Right cardiac atrium (tissue), 5 donors: ENCODE measurements around the gene LAMB1. TPM values are rescaled to one million over a fixed set of nuclear protein-coding genes. Genes with fewer than 3 reads are reported as not detected.
A peak's percentile ranks its signal among the peaks of the same experiment; 100 is the strongest.

Source experiments
- ATAC-seq, 2 donors: fragments of 200-7000 bp; cut with Tn5 transposase; one replicate each; pipeline versions ENCODE4 v1.8.0 to v1.9.1; 2020; ENCODE audit warnings: moderate library complexity in 2 of 2, mild to moderate bottlenecking in 1 of 2
- DNase-seq, 3 donors: peaks; one replicate each; pipeline ENCODE4 v3.0.0-alpha.2; 2020
- H3K27ac ChIP-seq: one replicate; pipeline ENCODE4 v1.5.1; 2013; ENCODE audit warnings: mild to moderate bottlenecking, low read length, control low read depth, moderate library complexity
- H3K27me3 ChIP-seq: one replicate; pipeline ENCODE4 v1.6.1; 2013; ENCODE audit not compliant: control insufficient read depth, insufficient read depth
- H3K4me1 ChIP-seq: one replicate; pipeline ENCODE4 v1.6.1; 2013; ENCODE audit warnings: low read length; ENCODE audit not compliant: control insufficient read depth, insufficient read depth
- H3K4me3 ChIP-seq: one replicate; pipeline ENCODE4 v1.5.1; 2013; ENCODE audit warnings: low read length, control low read depth
- H3K9me3 ChIP-seq: one replicate; pipeline ENCODE4 v1.6.1; 2013; ENCODE audit warnings: low read length; ENCODE audit not compliant: control insufficient read depth
- WGBS: extraction: QIAGEN DNeasy Blood & Tissue Kit; methylation state at CpG from one replicate; pipeline ENCODE4 v1.1.7; 2013; 5-methylcytosine and 5-hydroxymethylcytosine counted together
- intact Hi-C, 4 donors: fragments of 100-400 bp; cut with DNase I; formaldehyde crosslinking; loops; one replicate each; pipeline versions ENCODE4 v1.11.0 to v1.14.0; 2022 to 2023
- polyA plus RNA-seq: library from polyadenylated mRNA; stranded (reverse); fragments of 200-250 nt; gene quantifications from one replicate; pipeline ENCODE4 v1.2.3, GENCODE V29; 2013
- total RNA-seq, 4 donors: library from RNA; stranded (reverse); fragmentation: NEBNext Ultra II Directional; extraction: Animal tissue kit (Norgen Biotek cat#: 25700); gene quantifications; one replicate each; pipeline ENCODE4 v1.2.1, GENCODE V29; 2021
- donor health status: healthy with polysubstance abuse.
- donor health status: DM: no; HTN: yes; CAD: no.
- donor health status: DM: no; HTN: no; CAD: no.
- donor health status: DM: no; HTN: yes; CAD: no; lungs with severe emphysema.
- donor health status: DM: yes; HTN: yes; CAD: no.

Gene LAMB1
- total and polyA plus RNA-seq, 5 donors, result 42.1 to 110 (median 49.9) TPM

DNA sequence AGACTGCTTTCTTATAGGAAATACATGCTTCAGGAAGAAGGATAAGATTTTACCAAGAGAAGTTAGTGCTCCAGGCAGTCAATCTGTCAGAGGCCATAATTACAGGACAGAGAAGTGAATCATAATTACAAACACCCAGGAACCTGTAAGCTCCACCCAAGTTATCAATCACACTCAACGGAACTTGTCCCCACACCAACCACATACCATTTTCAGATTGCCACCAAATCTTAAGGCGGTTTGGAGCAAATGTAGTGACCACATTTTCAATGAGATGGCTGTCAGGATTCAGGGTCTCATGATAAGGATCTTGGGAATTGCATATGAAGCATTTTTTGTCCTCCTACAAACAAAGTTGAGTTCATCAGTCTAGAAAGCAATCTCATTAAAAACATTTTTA, 4.8 kb downstream of the LAMB1 start:
- H3K4me3 ChIP-seq, result no peak overlapping the region
- intact Hi-C loops, result no loop called here

DNA sequence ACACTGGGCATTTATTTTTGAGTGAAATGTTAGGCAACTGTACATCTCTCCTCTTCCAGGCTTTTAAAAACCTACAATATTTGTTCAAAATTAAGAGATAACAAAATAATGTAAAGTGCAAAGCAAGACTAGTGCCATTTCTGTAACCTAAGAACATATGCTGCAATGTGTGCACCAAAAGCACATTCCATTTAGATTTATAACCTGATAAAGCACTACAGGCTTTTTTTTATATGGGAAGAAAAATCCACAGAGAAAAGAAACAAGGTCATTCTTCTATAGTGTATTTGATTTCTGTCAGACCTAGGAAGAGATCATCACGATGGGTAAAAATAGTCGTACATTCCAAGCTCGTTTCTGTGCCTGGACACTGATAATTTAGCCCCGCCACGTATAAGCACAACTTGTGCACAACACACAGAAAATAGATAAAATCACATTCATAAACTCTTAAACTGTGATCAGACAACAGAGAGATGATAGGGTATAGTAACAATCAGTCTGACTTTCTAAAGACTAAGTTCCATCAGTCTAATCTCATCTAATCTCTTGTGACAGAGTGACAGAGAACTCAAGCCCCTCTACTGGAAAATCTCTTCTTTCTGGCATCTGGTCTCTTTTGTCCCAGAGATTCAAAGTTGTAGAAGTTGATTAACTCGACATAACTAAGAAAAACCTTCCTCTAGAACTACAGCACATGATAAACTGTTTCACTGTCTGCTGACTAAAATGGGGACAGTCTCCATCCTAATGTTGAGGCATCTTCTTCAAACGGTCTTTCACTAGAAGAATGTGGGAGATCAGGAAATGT, 6.7 kb downstream of the LAMB1 start:
- no peak for DNase-seq
- no peak for ATAC-seq
- no peaks in the 10 kb centered on the region for H3K9me3 ChIP-seq
- H3K4me3 ChIP-seq, result no peak overlapping the region
- intact Hi-C loops, result no loop called here
- 41% methylated on average over 7 of the region's 7 CpGs for WGBS
- peaks cover 6% of the 10 kb centered on the region for H3K4me1 ChIP-seq
- H3K27me3 ChIP-seq, result no peaks in the 10 kb centered on the region
- H3K27ac ChIP-seq, result no peak overlapping the region

More for the DNA sequence above, 4.8 kb downstream of the LAMB1 start:
- Histone ChIP-seq H3K27me3 (no peaks in the 10 kb centered on the region), H3K27ac (no peak overlapping the region), H3K4me1 (peaks cover 6% of the 10 kb centered on the region), H3K9me3 (no peaks in the 10 kb centered on the region)
- DNase-seq, result no peak
- WGBS, result 82% methylated on average over 2 of the region's 2 CpGs
- ATAC-seq, result no peak

DNA sequence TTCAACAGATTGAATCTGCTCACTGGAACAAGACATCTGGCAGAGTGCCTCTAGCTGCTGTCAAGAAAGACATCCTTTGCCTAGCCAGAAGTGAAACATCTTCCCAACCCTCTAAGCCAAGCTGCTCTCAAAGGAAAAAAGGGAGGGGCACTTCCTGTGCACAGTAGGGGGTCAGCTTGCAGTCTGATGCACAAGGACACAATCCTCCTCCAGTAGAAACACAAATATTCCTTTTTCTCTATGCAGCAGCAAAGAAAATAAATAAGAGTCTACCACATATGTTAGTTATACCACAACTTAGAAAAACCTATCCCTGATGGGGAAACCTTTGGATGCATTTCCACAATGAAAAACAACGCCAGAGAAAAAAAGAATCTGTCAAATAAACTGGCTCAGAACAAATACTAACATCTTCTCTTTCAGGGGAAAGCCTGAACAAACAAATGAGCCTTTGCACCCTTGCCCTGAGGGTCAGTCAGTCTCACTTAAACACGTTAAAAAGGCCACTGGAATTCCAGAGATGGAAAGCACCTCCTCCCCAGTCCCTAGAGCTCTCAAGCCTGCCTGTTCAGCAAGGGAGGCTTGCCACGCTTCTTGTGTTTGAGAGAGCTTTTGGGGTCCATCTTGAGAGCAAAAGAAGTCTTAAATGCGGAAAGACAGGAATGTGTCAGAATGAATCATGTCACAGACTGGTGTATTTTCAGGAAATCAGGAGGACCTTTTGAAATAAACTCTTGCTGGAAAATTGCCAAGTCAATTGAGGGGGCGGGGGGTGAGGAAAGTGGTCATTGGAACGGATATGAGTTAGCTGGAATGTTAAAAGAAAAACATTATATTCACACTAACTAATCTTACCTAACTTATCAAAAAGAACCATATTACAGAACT, 7.5 kb downstream of the LAMB1 start:
- Histone ChIP-seq H3K27me3 (no peaks in the 10 kb centered on the region), H3K4me1 (peaks cover 4% of the 10 kb centered on the region), H3K27ac (peak overlapping the region; percentile 75), H3K4me3 (no peak overlapping the region), H3K9me3 (no peaks in the 10 kb centered on the region)
- DNase-seq (peak in 1 of 3 donors; percentile 37), ATAC-seq (peak; percentile 61 to 71)
- 31% methylated on average over 6 of the region's 6 CpGs for WGBS
- intact Hi-C loops, result no loop called here

DNA sequence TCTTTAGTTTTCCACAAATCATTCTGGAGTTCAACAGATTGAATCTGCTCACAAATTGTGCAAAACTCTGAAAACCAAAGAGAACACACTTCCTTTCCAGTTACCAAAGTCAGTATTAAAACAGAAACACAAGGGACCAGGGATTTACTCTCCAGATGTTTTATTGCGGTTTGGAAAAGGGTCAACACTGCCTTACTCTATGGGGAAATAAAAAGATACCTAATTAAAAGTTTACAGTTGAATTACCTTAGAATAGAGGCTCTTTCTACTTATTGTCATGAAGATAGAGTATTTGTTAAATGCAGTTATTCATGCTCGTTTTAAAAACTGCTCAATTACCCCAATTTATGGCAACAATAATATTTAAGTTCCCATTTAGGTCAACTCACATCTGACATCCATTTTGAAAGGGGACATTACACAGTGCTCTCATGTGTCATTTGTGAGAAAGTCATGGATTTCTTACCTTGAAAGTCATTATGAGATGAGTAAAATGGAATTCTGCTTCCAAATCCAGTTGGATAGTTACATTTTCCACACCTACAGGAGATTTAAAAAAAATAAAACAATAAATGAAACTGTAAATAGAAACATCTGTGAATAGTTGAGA, 8.4 kb downstream of the LAMB1 start:
- Histone ChIP-seq H3K27me3 (no peaks in the 10 kb centered on the region), H3K4me1 (peaks cover 3% of the 10 kb centered on the region), H3K4me3 (no peak overlapping the region), H3K9me3 (no peaks in the 10 kb centered on the region), H3K27ac (no peak overlapping the region)
- DNase-seq (no peak), ATAC-seq (no peak)
- intact Hi-C loops, result no loop called here
- 59% methylated on average over 2 of the region's 2 CpGs for WGBS

DNA sequence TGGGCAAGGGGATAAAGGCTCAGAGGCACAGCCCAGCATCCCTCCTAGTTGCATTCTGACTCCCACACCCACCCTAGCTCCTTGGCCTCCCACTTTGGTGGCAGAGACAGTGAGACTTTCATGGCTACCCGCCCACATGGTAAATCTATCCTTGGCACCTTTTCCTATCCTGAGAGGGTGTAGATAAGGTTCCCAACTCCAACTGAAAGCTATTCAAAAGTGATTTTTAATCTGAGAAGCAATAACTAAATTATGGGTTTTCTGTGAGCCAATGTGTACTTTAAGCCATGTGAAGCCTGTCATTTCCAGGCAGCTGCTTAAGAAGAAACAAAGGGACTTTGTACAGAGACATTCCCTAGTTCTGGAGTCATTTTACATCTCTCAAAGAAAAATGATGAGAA, 9.1 kb downstream of the LAMB1 start:
- Histone ChIP-seq H3K4me1 (peaks cover 3% of the 10 kb centered on the region), H3K4me3 (no peak overlapping the region), H3K9me3 (no peaks in the 10 kb centered on the region), H3K27ac (peak overlapping the region; percentile 80), H3K27me3 (no peaks in the 10 kb centered on the region)
- 58% methylated on average over 1 of the region's 1 CpG for WGBS
- DNase-seq (peak in 1 of 3 donors; percentile 63), ATAC-seq (peak; percentile 26 to 62)
- intact Hi-C loops, result no loop called here

DNA sequence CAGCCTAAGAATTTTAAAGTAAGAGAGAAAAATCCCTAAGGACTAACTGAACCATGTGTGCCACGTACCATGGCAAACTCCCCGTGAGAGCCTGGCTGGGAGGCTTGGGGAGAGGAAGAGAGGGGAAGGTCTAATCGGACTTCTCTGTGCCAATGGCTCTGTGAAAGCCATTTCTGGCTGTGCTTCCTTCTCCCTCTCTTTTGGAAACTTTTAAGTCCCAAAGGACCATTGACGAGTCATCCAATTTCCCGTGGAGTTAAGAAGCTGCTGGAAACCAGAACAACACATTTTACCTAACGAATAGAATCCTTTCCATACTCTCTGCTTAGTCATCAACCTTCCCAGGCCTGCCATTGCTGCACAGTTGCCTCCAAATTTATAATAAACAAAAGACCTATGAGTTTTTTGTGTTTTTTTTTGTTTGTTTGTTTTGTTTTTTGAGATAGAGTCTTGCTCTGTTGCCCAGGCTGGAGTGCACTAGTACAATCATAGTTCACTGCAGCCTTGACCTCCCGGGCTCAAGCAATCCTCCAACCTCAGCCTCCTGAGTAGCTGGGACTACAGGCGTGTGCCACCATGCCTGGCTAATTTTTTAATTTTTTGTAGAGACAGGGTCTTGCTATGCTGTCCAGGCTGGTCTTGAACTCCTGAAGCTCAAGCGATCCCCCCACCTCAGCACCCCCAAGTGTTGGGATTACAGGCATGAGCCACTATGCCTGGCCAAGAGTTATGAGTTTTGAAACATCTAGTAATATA, 13.2 kb downstream of the LAMB1 start:
- Histone ChIP-seq H3K27ac (peak overlapping the region; percentile 47), H3K4me1 (no peaks in the 10 kb centered on the region), H3K27me3 (no peaks in the 10 kb centered on the region), H3K4me3 (no peak overlapping the region), H3K9me3 (no peaks in the 10 kb centered on the region)
- peak; percentile 84 to 87 for ATAC-seq
- peak; percentile 66 to 79 (median 75) for DNase-seq
- 63% methylated on average over 9 of the region's 9 CpGs for WGBS
- intact Hi-C loops, result no loop called here

DNA sequence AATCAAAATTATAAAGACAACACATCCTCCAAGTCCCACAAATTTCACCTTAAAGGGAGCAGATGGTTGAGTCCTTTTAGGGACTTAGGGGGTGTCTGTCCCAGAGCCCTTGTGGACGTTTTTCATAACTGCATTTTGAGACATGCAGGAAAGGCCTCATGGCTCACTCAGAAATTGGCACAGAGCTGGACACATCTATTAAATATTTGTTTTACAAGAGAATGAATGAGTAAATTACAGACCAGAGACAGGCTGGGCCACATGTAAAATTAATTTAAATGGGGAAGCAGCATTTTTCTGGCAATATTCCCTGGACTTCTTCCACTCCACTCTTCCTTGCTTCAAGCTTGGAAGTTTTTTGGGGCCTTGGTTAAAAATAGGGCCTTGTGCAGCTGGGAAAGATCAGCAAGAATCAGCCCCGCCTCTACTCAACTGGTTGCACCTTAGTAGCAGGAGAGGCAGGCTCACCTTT, 20.0 kb downstream of the LAMB1 start:
- 38% methylated on average over 2 of the region's 2 CpGs for WGBS
- no peak overlapping the region for H3K27ac ChIP-seq
- no peaks in the 10 kb centered on the region for H3K9me3 ChIP-seq
- H3K4me3 ChIP-seq, result no peak overlapping the region
- no peak for DNase-seq
- no peaks in the 10 kb centered on the region for H3K4me1 ChIP-seq
- intact Hi-C loops, result no loop called here
- ATAC-seq, result peak in 1 of 2 donors; percentile 52
- H3K27me3 ChIP-seq, result no peaks in the 10 kb centered on the region

DNA sequence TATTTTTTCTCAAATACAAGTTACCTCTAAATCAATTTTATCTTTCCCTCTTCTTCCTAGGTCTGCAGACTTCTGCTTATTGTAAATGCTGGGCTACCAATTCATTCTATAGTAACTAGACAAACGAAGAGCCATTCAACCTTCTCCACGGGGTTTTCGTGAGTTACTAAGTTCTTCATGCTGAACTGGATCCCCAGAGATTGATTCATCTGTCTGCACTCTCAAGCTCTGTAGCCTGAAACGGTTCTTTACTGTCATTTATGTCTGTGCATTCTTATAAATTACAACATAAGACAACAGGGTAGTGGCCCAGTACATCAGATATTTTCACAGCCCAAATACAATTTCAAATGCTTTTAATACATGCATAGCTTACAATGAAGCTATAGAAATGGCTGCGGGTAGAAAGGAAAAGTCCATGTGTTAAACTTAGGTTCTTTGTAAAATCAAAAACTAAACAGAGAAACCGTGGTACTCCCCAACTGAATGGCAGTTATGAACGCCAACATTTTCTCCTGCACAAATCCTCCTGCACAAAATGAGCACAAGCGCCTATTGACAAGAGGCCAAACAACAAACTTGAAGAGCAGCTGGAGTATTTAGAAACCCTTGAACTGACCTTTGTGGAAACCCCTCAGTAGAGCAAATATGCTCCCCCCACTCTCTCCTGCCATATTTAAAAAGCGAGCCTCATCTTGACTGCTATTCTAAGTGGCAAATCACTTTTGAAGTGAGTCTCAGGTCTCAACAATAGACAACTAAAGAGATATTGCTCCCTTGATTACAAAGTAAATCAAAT, 20.7 kb downstream of the LAMB1 start:
- no peaks in the 10 kb centered on the region for H3K27me3 ChIP-seq
- DNase-seq, result no peak
- 63% methylated on average over 9 of the region's 9 CpGs for WGBS
- no peaks in the 10 kb centered on the region for H3K9me3 ChIP-seq
- no peak overlapping the region for H3K27ac ChIP-seq
- ATAC-seq, result no peak
- intact Hi-C loops, result no loop called here
- H3K4me1 ChIP-seq, result no peaks in the 10 kb centered on the region
- H3K4me3 ChIP-seq, result no peak overlapping the region

DNA sequence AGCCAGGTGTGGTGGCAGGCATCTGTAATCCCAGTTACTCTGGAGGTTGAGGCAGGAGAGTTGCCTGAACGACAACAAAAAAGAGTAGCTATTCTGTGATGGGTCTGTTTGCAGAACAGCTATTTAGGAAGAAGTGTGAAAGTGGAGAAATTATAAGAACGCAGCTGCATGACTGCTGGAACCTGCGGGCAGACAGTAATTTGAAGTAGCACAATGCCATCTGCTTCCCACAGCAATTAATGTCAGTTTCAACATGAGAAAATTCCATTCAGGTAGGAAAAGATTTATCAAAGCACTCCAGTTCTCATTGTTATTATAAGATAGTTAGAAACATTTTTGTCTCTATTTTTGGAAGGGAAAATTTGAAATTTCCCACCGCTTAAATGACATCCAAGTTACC, 21.5 kb downstream of the LAMB1 start:
- H3K4me3 ChIP-seq, result no peak overlapping the region
- H3K27ac ChIP-seq, result no peak overlapping the region
- DNase-seq (no peak), ATAC-seq (no peak)
- no peaks in the 10 kb centered on the region for H3K9me3 ChIP-seq
- 72% methylated on average over 4 of the region's 4 CpGs for WGBS
- intact Hi-C loops, result no loop called here
- peaks cover 2% of the 10 kb centered on the region for H3K4me1 ChIP-seq
- H3K27me3 ChIP-seq, result no peaks in the 10 kb centered on the region

DNA sequence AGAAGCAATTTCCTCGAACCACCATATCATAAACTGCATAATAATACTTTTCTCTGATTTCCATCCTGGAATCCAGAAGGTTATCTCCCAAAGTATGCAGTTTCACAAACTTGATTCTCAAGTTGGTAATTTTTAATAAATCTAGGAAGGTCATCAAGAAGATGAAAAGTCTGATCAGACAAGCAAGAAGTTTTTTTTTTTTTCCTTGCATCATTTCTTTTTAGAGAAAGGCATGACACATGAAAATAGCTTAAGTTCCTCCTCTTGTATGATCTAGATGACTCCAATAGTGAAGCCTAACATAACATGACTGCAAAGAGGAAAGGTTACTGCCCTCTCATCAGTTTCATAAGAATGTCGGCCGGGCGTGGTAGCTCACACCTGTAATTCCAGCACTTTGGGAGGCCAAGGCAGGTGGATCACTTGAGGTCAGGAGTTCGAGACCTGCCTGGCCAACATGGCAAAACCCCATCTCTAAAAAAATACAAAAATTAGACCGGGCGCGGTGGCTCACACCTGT, 22.2 kb downstream of the LAMB1 start:
- Histone ChIP-seq H3K9me3 (no peaks in the 10 kb centered on the region), H3K27me3 (no peaks in the 10 kb centered on the region), H3K27ac (no peak overlapping the region), H3K4me3 (no peak overlapping the region), H3K4me1 (peaks cover 2% of the 10 kb centered on the region)
- ATAC-seq, result no peak
- 96% methylated on average over 8 of the region's 8 CpGs for WGBS
- intact Hi-C loops, result no loop called here
- no peak for DNase-seq
